Dedifferentiated amniotic fluid mesenchymal stem cell (primary cell): ENCODE measurements around the gene CFDP1.

Experiments
- DNase-seq: peaks from one replicate; pipeline ENCODE4 v3.0.0-alpha.2; 2016; ENCODE audit errors: extremely low spot score

CFDP1 gene

DNA sequence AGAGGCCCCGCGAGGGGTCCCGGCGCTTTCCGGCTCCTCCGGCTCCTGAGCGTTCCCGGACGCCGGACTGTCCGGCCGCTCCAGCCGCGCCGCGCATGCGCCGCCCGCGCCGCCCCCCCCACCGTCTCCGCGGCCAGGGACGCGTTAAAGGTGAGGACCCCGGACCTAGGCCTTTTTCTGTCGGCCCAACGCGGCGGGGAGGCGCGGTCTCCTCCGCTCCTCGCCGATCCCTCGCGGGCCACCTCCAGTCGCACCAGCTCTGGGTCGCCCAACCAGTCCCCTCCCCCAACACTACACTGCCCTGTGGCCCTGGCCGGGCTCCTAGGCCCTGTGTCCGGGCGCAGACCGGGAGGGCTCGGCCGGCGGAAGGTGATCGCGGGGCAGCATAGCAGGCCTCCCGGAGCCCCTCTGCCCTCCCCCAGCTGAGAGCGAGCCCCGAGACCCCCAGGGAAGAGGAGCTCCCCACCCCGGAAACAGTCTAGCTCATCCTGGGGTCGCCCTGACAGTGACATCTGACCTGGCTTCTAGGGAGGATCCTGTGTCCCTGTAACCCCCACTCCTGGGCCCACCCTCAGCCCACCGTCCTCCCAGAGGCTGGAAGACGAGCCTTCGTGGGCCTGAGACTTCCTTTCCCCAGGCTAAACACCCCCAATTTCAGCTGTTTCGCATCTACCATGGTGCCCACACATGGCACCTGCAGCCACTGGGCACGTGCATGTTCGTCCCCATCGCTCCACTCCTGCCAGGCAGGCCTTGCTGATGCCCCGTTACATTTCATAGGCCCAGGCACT, 167.2 kb downstream of the CFDP1 start:
- DNase-seq: no peak

DNA sequence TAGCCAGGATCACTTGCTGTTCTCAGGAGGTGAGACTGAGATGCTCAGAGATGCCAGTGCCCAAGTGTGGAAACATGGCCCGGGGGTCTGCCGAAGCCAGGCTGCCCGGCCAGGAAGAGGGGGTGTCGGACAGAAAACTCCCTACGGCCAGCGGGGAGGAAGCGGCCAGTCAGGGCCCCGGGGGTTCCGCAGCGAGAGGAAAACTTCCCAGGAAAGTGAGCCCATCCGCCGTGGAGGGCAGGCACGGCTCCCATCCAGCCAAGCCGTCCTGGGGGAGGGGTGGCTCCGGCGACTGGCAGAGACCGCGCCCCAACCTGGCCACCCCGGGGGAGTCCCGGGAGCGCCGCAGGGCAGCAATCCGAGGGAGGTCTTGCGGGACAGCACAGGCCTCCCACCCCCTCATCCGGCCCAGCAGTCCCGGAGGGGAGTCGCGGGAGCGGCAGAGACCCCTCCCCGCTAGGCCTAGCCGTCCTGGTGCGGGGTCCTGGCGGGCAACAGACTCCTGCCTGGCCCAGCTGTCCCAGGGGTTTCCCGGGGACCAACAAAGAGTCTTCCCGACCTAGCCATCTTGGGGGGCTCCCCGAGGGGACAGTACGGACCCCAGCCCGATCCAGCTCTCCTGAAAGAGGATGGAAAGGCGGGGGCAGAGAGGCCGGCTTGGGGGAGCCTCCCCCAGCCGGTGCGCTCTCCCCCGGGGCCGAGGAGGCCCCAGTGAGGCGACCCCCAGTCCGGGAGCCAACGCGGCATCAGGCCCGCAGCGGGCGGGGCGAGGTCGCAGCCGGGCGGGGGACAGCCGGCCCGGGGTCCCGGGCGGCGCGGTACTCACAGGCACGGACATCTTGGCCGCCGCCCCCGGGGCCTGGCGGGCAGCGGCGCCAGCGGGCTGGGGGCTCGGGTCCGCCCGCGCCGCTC, 168.0 kb downstream of the CFDP1 start:
- no peak for DNase-seq

DNA sequence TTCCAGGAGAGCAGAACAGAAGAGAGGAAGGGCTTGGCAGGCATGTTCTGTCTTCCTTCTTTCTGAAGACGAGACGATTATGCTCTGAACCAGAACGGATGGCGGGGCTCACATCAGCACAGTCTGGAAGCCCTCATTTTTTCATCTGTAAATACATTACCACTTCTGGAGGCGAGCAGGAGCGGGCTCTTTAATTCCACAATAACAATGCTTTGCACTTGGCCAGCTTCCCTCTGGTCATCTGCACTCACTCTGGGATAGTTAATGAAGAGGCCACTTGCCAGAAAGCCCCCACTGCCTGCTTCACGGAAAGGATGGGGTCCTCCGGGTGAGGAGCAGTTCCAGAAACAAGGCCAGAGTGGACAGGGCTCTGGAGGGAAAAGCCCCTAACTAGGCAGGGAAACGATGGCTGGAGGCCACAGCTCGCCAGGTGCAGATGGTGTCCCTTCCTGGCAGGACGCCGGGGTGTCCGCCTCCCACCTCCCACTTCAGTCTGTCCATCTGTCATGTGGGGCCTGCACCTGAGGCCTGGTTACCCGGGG, 168.8 kb downstream of the CFDP1 start:
- no peak for DNase-seq

- no peak for DNase-seq
Observed at GRCh38 chr16:75263963-75264445, 169.3 kb downstream of the CFDP1 start.

DNA sequence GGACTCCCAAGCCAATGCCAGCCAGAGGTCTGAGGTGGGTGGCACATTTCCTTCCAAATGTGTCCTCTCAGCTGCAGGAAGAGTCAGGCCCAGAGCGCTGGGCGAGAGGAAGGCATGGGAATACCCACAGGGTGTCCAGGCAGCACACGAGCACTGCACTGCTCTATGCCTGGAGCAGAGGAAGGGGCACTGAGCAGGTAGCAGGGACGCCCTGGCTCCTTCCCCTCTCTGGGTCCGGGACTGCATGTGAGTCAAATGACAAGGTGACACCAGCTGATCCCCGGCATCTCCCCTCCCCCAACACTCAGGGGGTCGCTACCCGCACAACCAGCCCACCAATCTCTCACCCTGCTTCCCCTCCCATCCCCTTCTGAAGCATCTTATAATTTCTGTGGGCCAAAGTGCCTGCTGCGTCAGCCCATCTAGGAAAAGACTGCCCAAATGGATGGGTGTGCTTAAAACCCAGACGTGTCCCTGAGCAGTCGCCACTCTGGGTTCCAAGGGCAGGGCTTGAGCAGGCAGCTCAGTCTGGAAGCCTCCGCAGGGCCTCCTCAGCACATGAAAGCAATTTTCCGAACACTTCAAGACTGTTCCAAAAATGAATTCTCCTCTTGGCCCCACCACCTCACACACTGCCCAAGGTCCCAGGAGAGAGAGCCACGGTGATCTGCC, 169.9 kb downstream of the CFDP1 start:
- no peak for DNase-seq

DNA sequence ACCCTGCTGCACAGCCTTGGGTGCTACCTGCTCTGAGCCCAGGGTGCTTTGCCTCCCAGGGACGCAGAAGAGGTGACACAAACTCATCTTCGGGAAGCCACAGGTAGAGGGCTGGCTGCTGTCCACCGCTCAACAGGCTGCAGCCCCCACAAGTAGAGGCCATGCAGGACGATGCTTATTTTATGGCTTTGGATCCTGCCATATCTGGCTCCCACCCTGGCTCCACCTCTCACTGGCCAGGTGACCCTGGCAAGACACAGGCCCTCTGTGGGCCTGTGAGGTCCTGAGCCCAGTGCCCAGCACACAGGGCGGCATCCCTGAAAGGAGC, 170.5 kb downstream of the CFDP1 start:
- DNase-seq: no peak

DNA sequence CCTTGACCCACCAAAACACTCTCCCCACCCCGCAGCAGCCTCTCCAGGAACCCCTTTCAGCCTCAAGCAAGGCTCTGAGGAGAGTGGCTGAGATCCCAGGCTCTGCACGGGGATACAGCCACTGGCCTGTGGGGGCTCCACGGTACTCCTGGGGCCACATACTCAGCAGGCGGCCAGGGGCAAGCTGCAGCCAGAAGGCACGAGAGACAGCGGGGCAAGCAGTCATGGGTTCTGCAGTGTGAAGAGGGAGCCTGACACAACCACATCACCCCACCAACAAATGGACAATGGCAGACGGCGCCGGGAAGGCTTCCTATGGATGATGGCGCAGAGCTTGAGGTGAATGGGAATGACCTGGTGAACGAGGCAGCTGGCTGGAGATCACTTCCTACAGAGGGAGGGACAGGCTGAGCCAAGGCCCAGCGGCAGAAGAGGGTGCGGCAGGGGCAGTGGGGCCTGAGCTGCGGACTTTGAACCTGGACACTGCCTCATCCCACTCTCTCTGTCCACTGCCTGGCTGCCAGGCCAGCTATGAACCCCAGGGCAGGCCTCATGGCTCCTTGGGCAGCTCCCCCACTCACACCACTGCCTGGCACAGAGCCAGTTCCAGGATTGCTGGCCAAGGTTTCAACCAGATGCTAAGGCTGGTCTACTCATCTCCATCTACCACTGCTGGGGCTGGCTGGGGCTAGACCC, 171.1 kb downstream of the CFDP1 start:
- no peak for DNase-seq

DNA sequence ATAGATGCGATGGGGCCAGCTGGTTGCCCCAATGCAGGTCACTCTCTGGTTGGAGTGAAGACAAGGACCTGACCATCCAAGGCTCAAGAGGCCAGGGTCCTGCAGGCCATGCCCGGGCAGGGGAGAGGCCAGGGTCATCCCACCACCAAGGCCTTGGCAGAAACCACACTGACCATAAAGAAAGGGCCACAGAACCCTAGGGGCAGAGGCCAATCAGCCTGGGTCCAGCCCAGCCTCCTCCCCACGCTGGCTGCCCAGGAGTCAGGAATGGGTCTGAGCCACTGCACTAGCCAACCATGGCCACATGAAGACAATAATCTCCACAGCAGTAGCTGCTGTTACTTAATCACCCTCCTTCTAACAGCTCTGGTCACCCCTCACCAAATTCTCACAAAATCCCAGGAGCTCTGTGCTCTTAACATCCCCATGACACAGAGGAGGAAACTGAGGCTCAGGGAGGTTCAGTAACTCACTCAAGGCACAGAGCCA, 171.7 kb downstream of the CFDP1 start:
- no peak for DNase-seq

DNA sequence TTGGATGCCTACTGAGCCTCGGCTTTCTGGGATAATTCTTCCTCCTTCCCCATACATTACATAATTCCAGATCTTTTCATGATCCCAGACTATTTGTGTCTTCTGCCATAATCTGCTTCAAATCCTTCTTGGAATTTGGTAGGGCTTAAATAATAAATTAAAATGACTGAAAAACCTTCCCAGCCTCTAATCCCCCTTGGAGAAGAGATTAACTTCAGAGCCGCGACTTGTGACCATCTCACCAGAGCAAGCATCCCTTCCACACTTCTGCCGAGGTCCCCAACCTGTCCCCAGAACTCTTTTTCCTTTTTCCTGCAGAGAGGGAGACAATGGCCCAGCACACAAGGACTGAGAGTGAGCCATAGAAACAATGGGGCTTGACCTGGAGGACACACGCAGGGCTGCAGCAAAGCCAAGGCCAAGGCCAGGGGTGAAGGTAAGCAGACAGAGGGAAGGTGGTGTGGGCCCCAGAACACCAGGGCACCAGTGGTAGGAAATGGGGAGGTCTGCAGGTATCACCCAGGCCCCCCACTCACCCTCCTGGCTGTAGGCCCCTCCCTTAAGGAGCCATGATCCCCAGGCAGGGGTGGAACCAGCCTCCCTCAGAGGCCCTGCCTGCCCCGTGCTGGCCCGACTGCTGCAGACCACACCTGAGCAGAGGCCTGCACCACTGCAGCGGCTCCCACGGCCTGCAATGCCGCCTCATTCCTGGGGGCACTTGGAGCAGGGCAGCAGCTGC, 172.3 kb downstream of the CFDP1 start:
- DNase-seq: no peak

GRCh38 chr16:75258807-75259141, 174.5 kb downstream of the CFDP1 start:
- DNase-seq: no peak

DNA sequence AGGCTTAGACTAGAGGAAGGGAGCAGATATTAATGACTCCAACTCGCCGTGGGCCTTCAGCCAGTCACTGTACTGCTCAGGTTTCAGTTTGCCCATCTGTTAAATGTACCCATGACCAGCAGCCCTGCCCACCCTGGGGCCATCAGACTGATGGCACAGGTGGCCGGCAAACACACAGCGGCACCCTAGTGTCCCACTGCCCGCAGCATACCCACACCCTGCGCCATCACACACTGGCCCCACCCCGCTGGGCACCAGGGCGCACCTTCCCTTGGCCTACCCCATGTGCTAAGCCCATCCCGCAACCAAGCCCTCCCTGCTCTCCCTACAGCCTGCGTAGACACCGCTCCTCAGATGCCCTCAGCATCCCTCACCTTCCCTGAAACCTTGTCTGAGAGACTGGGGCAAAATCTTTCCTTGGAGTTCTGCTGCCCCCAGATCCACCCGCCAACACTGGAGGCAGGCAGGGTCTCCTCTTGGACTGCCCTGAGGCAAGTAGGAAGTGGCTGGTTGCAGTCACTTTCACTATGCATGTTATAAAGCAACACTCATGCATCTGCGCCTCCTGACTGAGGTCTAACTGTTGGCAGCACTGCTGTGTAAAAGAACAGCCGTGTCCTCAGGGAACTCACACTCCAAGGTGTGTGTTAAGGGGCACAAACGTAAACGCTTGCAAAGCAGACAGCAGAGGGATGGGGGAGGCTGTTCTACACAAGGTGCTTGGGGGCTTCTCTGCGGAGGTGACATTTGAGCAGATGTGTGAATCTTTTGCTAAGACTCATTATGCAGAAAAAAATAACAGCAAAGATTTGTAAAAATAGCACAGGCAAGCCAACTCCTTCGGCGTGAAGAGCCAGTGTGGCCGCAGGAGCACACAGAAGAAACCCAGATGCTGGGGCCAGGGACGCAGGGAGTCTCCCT, 175.2 kb downstream of the CFDP1 start:
- no peak for DNase-seq

- DNase-seq: no peak
Observed at GRCh38 chr16:75256696-75257343, 176.5 kb downstream of the CFDP1 start.

DNA sequence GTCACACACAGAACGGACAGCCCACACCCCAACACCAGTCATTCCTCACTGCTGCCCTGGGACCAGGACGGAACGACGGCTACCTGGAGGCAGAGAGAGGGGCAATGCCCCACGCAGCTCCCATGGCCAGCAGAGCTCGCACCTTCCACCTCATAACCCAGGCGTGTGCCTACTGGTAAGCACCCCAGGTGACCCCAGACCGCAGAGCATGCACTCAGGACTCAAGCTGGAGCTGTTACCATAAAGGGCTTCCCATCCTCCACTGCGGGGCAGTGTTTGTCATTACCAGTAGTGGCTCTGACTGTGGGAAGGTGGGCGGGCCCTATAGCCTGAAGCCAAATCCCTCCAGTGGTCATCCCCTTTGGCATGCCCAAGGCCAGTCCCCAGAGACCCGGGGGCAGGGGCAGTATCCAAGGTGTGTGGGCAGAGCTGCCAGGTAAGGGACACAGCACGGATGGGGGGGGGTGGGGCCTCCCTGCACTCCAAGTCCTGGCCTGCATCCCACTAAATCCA, 177.2 kb downstream of the CFDP1 start:
- no peak for DNase-seq

DNA sequence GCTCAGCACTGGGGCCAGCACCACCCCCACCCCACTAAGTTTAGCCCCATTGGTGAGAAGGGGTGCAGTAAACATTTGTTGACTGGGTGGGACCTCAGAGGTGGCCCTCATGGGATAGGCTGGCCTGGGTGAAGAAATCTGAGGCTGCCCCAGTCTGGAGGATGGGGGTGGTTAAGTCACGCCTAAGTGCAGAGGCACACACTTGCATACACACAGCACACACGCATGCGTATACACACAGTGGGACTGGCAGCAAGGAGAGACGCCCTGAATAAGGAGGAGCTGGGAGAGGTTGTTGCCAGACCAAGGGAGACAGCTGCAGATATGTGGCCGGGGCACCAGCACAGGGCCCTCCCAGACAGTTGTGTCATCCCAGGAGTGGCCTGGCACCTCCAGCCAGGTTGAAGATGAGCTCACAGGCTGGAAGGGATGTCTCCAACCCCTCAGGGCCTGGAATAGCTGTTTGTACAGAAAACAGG, 178.9 kb downstream of the CFDP1 start:
- DNase-seq: no peak

- peak; percentile 71 for DNase-seq
Observed at GRCh38 chr16:75252946-75253911, 180.1 kb downstream of the CFDP1 start.

DNA sequence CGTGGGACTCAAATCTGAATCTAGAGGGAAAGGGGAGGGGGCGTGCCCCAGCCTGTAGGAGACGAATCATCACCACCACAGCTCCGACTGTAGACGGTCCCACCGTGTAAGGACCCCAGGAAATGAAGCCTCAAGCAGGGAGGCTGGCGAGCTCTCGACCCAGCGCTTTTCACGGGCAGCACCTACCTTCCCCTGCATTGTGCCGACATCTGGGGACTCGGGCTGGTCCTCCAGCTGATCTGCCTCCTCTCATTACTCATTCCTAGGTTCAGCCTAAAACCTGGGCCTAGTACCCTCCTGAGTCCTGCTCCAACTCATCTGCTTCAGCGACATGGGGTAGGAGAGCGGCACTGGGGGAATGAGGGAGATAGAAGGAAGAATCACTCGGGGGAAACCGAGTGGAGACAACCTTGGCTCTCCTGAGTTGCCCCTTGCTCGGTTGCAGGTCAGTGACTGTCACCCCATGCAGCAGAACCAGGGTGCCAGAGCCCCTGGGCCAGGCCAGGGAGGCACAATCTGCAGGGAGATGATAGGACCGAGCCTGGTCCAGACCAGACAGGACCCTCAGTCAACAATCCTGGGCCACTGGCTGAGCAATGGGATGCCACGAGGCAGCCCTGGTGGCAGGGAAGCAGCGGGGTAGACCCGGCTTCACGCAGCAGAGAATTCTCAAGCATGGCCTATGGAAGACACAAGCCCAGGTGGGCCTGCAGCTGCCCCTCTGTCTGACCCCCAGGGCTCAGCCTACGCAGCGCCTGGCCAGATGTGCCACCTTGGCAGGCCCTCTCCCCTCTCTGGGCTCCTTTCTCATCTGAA, 181.0 kb downstream of the CFDP1 start:
- no peak for DNase-seq
